ENCODE measurements around the gene KCTD10. TPM values are rescaled to one million over a fixed set of nuclear protein-coding genes. Genes with fewer than 3 reads are reported as not detected.
"Not testable (repeated sequence)": the region's sequence is repeated elsewhere in the genome, so short reads cannot be mapped to it uniquely, and the experiment has no call there.

Gene KCTD10
- total RNA-seq, 4 donors from 2014 or later = 90.7 to 115 (median 104) TPM

DNA sequence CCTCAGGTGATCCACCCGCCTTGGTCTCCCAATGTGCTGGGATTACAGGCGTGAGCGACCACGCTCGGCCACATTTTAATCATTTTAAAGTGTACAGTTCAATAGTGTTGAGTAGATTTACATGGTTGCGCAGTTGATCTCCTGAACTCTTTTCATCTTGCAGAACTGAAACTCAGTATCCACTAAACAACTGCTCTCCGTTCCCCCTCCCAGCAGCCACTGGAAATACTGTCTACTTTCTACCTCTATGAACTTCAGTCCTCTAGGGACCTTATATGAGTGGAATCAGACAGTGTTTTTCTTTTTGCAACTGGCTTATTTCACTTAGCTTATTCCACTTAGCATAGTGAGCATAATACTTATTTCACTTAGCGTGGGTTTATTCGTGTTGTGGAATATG, 53.7 kb downstream of the KCTD10 start:
- DNase-seq (ENCODE audit: extremely low spot score) = no peak
- H3K36me3 ChIP-seq = no peaks in the 10 kb centered on the region
- intact Hi-C loops (cut with DNase I) = loop anchor here (10.0 kb wide), 1 partner anchor 351 kb away; no protein-coding TSS in a partner anchor
- no peak overlapping the region for H3K4me3 ChIP-seq
- H3K4me1 ChIP-seq = peaks cover 0 to 4% (median 3%) of the 10 kb centered on the region in 4 donors
- H3K27ac ChIP-seq (replicated peaks in 1 of 4) = no peak overlapping the region
- no peak for TF ChIP-seq EP300 (IDR thresholded peaks at IDR 0.05)
- no peak for TF ChIP-seq POLR2A (IDR thresholded peaks at IDR 0.05; ENCODE audit: low read depth)
- TF ChIP-seq, protein P1, sequence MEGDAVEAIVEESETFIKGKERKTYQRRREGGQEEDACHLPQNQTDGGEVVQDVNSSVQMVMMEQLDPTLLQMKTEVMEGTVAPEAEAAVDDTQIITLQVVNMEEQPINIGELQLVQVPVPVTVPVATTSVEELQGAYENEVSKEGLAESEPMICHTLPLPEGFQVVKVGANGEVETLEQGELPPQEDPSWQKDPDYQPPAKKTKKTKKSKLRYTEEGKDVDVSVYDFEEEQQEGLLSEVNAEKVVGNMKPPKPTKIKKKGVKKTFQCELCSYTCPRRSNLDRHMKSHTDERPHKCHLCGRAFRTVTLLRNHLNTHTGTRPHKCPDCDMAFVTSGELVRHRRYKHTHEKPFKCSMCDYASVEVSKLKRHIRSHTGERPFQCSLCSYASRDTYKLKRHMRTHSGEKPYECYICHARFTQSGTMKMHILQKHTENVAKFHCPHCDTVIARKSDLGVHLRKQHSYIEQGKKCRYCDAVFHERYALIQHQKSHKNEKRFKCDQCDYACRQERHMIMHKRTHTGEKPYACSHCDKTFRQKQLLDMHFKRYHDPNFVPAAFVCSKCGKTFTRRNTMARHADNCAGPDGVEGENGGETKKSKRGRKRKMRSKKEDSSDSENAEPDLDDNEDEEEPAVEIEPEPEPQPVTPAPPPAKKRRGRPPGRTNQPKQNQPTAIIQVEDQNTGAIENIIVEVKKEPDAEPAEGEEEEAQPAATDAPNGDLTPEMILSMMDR (IDR thresholded peaks at IDR 0.05) = no peak
- no peak for TF ChIP-seq POLR2AphosphoS5 (IDR thresholded peaks at IDR 0.05)
- peaks cover 0 to 14% (median 0%) of the 10 kb centered on the region in 4 donors for H3K27me3 ChIP-seq
- no peaks in the 10 kb centered on the region for H3K9me3 ChIP-seq
- 93% methylated on average over 9 of the region's 9 CpGs for WGBS

GRCh38 chr12:109422251-109422650, 54.8 kb downstream of the KCTD10 start:
- H3K4me3 ChIP-seq = no peak overlapping the region
- no peak for TF ChIP-seq POLR2A (IDR thresholded peaks at IDR 0.05; ENCODE audit: low read depth)
- TF ChIP-seq POLR2AphosphoS5 (IDR thresholded peaks at IDR 0.05) = no peak
- no peak for TF ChIP-seq EP300 (IDR thresholded peaks at IDR 0.05)
- TF ChIP-seq, protein P1 (IDR thresholded peaks at IDR 0.05) = no peak
- intact Hi-C loops (cut with DNase I) = loop anchor here (10.0 kb wide), 1 partner anchor 353 kb away; no protein-coding TSS in a partner anchor
- 38% methylated on average over 9 of the region's 10 CpGs for WGBS
- no peaks in the 10 kb centered on the region for H3K4me1 ChIP-seq
- no peak for DNase-seq (ENCODE audit: extremely low spot score)
- no peaks in the 10 kb centered on the region for H3K36me3 ChIP-seq
- no peaks in the 10 kb centered on the region for H3K9me3 ChIP-seq
- H3K27ac ChIP-seq (replicated peaks in 1 of 4) = no peak overlapping the region
- peaks cover 0 to 14% (median 0%) of the 10 kb centered on the region in 4 donors for H3K27me3 ChIP-seq

GRCh38 chr12:109421355-109422087, 55.6 kb downstream of the KCTD10 start:
- no peak for TF ChIP-seq POLR2AphosphoS5 (IDR thresholded peaks at IDR 0.05)
- TF ChIP-seq EP300 (IDR thresholded peaks at IDR 0.05) = no peak
- TF ChIP-seq, protein P1 (IDR thresholded peaks at IDR 0.05) = no peak
- TF ChIP-seq POLR2A (IDR thresholded peaks at IDR 0.05; ENCODE audit: low read depth) = no peak
- no peak overlapping the region for H3K4me3 ChIP-seq
- H3K9me3 ChIP-seq = no peaks in the 10 kb centered on the region
- H3K4me1 ChIP-seq = no peaks in the 10 kb centered on the region
- peaks cover 0 to 14% (median 0%) of the 10 kb centered on the region in 4 donors for H3K27me3 ChIP-seq
- no peak for DNase-seq (ENCODE audit: extremely low spot score)
- no peak overlapping the region for H3K27ac ChIP-seq (replicated peaks in 1 of 4)
- WGBS = 76% methylated on average over 8 of the region's 8 CpGs
- no peaks in the 10 kb centered on the region for H3K36me3 ChIP-seq
- intact Hi-C loops (cut with DNase I) = loop anchor here (10.0 kb wide), 1 partner anchor 353 kb away; no protein-coding TSS in a partner anchor

DNA sequence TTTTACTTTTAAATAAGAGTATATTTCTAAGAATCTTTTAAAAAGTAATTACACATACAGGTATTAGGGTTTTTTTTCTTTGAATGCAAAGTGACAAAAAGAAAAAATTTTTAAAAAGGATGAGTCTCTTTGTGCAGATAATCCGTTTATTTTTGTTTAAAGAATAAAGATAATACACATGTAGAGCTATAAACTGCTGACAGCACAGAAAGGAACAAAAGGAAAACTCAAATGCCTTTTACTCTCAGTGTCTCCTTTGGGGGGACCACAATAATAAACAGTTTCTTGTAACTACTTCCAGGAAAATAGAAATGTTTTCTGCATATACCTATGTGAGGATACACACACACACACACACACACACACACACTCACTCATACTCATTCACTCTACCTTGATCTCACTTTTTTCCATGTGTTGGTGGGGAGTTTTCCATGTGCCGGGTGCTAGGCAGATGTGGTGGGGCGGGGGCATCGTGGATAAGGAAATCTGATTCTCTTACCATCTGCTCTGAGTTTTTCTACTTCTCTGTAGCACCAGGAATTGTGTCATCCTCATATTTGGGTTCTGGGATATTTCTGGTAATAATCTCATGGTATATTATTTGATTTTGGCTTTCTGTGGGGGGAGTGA, 58.1 kb downstream of the KCTD10 start:
- H3K36me3 ChIP-seq = no peaks in the 10 kb centered on the region
- no peak overlapping the region for H3K27ac ChIP-seq (replicated peaks in 1 of 4)
- TF ChIP-seq, protein P1 (IDR thresholded peaks at IDR 0.05) = no peak
- TF ChIP-seq POLR2AphosphoS5 (IDR thresholded peaks at IDR 0.05) = no peak
- TF ChIP-seq EP300 (IDR thresholded peaks at IDR 0.05) = no peak
- no peak for TF ChIP-seq POLR2A (IDR thresholded peaks at IDR 0.05; ENCODE audit: low read depth)
- no peak overlapping the region for H3K4me3 ChIP-seq
- intact Hi-C loops (cut with DNase I) = no loop called here
- DNase-seq (ENCODE audit: extremely low spot score) = no peak
- peaks cover 0 to 14% (median 0%) of the 10 kb centered on the region in 4 donors for H3K27me3 ChIP-seq
- 62% methylated on average over 4 of the region's 4 CpGs for WGBS
- no peaks in the 10 kb centered on the region for H3K4me1 ChIP-seq
- H3K9me3 ChIP-seq = no peaks in the 10 kb centered on the region

GRCh38 chr12:109406147-109406546, 71.0 kb downstream of the KCTD10 start:
- WGBS = 93% methylated on average over 4 of the region's 4 CpGs

DNA sequence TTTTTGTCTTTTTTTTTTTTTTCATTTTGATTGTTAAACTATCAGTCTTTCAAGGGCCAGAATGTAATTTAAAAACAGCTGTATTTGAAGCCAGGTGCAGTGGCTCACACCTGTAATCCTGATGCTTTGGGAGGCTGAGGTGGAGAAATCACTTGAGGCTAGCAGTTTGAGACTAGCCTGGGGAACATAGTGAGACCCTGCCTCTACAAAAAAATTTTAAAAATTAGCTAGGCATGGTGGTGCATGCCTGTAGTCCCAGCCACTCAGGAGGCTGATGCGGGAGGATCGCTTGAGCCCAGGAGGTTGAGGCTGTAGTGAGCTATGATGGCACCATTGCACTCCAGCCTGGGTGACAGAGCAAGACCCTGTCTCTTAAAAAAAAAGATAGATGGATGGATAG, 72.3 kb downstream of the KCTD10 start:
- H3K36me3 ChIP-seq; H3K27ac ChIP-seq (replicated peaks in 1 of 4); H3K9me3 ChIP-seq; DNase-seq (ENCODE audit: extremely low spot score); H3K4me1 ChIP-seq; intact Hi-C loops (cut with DNase I); H3K27me3 ChIP-seq; H3K4me3 ChIP-seq: not testable (repeated sequence)
- 100% methylated on average over 2 of the region's 2 CpGs for WGBS

More at GRCh38 chr12:109406147-109406546, 71.0 kb downstream of the KCTD10 start:
- H3K9me3 ChIP-seq; DNase-seq (ENCODE audit: extremely low spot score); H3K4me1 ChIP-seq; H3K27ac ChIP-seq (replicated peaks in 1 of 4); H3K27me3 ChIP-seq; H3K4me3 ChIP-seq; intact Hi-C loops (cut with DNase I); H3K36me3 ChIP-seq: not testable (repeated sequence)
